ENCODE data around the gene RNF225. TPM values are rescaled to one million over a fixed set of nuclear protein-coding genes. Genes with fewer than 3 reads are reported as not detected.

The RNF225 gene
- total RNA-seq, 2 donors from 2014 or later, result not detected

- TF ChIP-seq CTCF (IDR thresholded peaks at IDR 0.05), result no peak
- H3K27ac ChIP-seq, result peak overlapping the region in 1 of 2 donors; percentile 79
- DNase-seq (ENCODE audit: low spot score) (no peak), ATAC-seq (ENCODE audit: insufficient number of reproducible peaks, low FRiP score, low read depth) (no peak)
- H3K27me3 ChIP-seq (replicated peaks; ENCODE audit: insufficient read depth), result no peaks in the 10 kb centered on the region
- H3K4me3 ChIP-seq, result peak overlapping the region; percentile 91
- H3K36me3 ChIP-seq, result no peaks in the 10 kb centered on the region
- no peaks in the 10 kb centered on the region for H3K9me3 ChIP-seq
- H3K4me1 ChIP-seq (ENCODE audit: control insufficient read depth in 1 of 2, low read depth in 2 of 2), result peaks cover 10 to 27% of the 10 kb centered on the region in 2 donors
Measured at GRCh38 chr19:58406818-58407657, 11.6 kb downstream of the RNF225 start.

- no peaks in the 10 kb centered on the region for H3K27me3 ChIP-seq (replicated peaks; ENCODE audit: insufficient read depth)
- ATAC-seq (ENCODE audit: insufficient number of reproducible peaks, low FRiP score, low read depth), result no peak
- peaks cover 10 to 26% of the 10 kb centered on the region in 2 donors for H3K4me1 ChIP-seq (ENCODE audit: control insufficient read depth in 1 of 2, low read depth in 2 of 2)
- no peaks in the 10 kb centered on the region for H3K9me3 ChIP-seq
- peak overlapping the region; percentile 74 to 79 for H3K27ac ChIP-seq
- TF ChIP-seq CTCF (IDR thresholded peaks at IDR 0.05), result no peak
- DNase-seq (ENCODE audit: low spot score), result no peak
- peak overlapping the region; percentile 91 for H3K4me3 ChIP-seq
- H3K36me3 ChIP-seq, result no peaks in the 10 kb centered on the region
Measured at GRCh38 chr19:58407658-58408151, 12.2 kb downstream of the RNF225 start.

GRCh38 chr19:58408152-58409009 lies 12.9 kb downstream of the RNF225 start, which contains the start of gene ZNF584:
ZNF584 (plus strand) TSS chr19:58408649; CDS start chr19:58409148, 499 bp downstream.
- peak; percentile 79 for DNase-seq (ENCODE audit: low spot score)
- Histone ChIP-seq H3K4me3 (peak within 1 kb of the TSS; percentile 91), H3K4me1 (ENCODE audit: control insufficient read depth in 1 of 2, low read depth in 2 of 2) (peaks cover 10 to 26% of the 10 kb centered on the region in 2 donors), H3K36me3 (no peaks in the 10 kb centered on the region), H3K27ac (peak within 1 kb of the TSS; percentile 74 to 79), H3K27me3 (replicated peaks; ENCODE audit: insufficient read depth) (no peaks in the 10 kb centered on the region), H3K9me3 (no peaks in the 10 kb centered on the region)
- peak; percentile 90 for ATAC-seq (ENCODE audit: insufficient number of reproducible peaks, low FRiP score, low read depth)
- TF ChIP-seq CTCF (IDR thresholded peaks at IDR 0.05), result no peak

GRCh38 chr19:58409010-58409790 lies 13.7 kb downstream of the RNF225 start:
- Histone ChIP-seq H3K9me3 (no peaks in the 10 kb centered on the region), H3K27me3 (replicated peaks; ENCODE audit: insufficient read depth) (no peaks in the 10 kb centered on the region), H3K4me1 (ENCODE audit: control insufficient read depth in 1 of 2, low read depth in 2 of 2) (peaks cover 10 to 26% of the 10 kb centered on the region in 2 donors), H3K36me3 (no peaks in the 10 kb centered on the region), H3K27ac (peak overlapping the region; percentile 74 to 79), H3K4me3 (peak overlapping the region; percentile 91)
- DNase-seq (ENCODE audit: low spot score) (no peak), ATAC-seq (ENCODE audit: insufficient number of reproducible peaks, low FRiP score, low read depth) (no peak)
- no peak for TF ChIP-seq CTCF (IDR thresholded peaks at IDR 0.05)

Data from thoracic aorta (tissue), 2 donors.